ENCODE measurements around the gene SRGAP2B. TPM values are rescaled to one million over a fixed set of nuclear protein-coding genes. Genes with fewer than 3 reads are reported as not detected.
"Not testable (repeated sequence)": the region's sequence is repeated elsewhere in the genome, so short reads cannot be mapped to it uniquely, and the experiment has no call there.

SRGAP2B gene
- polyA plus RNA-seq, 1 donor: 32.8 TPM

DNA sequence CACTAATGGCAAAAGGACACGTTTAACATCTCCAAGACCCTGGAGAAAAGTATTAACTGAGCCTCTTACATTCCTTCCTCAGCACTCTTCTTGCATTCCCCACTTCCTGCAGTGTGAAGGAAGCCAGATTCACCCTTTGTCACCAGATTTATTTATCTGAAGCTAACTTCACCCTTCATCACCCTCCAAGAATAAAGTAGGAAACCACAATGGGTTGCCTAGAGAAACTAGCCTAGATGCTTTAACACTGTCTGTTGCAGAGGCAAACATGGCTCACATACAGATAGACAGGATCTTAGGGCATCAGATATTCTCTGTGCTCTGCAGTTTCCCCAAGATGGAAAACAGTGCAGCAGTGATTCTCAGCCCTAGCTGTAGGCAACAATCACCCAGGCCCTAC, 147.6 kb downstream of the SRGAP2B start:
- DNase-seq: not testable (repeated sequence)

DNA sequence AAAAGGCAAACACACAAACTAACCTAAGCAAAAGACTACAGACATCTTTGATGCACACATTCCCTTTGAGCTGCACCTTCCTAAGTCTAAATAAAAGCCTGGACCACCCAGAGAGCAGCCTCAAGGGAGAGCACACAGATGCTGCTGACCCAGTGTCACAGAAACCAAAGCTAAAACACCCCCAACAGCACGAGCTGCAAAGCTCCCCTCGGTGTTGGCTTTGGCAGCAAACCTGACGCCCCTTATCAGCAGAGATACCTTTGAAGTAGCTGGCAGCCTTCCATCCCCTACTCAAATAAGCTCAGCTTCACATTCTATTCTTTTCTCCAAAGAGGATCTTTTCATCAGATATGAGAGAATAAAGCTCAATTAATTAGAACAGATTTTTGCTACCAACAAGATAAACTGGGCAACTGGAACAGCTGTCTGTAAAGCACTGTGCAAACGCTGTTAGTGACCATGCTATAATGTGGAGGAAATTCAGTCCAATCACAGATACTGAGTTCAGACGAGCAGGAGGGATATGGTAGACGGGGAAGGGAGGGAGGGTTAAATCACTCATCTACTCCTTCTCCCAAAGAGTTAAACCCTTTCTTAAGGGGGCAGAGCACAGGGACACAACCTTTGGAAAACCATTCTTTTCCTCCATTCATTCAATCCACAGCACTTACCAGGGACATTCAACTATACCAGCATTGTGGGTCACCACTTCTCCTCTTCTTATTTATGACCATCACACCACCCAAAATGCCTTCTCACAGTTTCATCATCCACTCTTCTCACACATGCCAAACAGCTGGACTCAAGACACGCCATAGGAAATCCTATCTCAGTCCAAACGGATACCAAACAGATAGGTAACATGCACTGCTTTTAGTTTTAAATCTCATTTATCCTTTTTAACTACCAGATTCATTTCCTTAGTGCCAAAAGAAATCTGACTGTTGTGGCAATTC, 148.3 kb downstream of the SRGAP2B start:
- not testable (repeated sequence) for DNase-seq

DNA sequence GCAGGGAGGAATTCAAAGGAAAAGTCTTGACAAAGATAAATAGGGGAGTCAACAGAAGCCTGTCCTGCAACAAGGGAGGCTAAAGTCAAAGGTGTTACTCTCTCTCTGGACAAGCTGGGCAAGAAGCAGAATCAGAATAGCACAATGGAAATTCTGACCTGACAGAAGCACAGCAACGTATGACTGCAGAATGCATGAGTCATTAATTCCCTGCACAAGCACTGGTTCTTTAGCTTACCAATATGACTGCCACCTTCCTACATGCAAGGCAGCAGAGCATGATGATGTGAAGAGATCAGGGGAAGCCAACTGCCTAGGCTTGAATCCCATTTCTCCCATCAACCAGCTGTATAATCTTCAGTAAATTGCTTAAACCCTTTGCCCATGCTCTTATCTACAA, 153.4 kb downstream of the SRGAP2B start:
- DNase-seq: not testable (repeated sequence)

GRCh38 chr1:144940054-144940453, 155.1 kb downstream of the SRGAP2B start:
- DNase-seq: not testable (repeated sequence)

DNA sequence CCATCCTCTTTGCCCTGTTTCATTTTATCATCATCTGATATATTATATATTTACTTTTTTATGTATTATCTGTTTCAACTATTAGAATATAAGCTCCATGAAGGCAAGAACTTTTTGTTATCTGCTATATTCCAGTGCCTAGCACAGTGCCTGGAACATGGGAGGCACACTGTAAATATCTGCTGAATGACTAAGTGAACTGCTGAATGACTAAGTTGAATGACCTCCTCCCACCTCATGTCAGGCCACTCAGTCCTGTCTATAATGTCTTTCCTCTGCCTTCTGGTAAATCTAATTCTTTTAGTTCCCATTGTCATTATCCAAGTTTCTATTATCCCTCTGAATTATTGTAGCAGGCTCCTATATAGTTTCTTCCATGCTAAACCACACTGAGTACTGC, 156.5 kb downstream of the SRGAP2B start:
- not testable (repeated sequence) for DNase-seq

DNA sequence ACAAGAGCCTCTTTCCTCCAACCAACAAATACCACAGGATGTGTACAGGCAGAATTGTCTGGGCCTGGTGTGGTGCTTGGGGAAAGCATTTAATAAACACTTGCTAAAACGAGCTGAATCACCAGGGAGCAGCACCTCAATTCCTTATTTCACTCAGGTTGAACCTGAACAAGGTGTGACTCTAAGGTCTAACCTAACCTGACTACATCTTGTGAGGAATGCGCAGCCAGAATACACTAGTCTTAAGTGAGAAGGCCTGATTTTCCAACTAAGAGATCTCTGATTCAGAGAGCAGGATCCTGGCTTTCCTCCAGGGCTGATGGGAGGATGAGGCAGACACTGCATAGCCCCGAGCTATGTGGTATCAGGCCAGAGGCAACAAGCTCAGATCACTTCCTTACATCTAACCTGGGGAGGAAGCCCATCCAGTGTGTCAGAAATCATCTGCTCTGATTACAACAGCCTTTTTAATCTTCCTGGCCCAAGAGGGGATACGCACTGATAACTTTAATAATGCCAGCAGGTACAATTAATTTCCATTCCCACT, 158.9 kb downstream of the SRGAP2B start:
- not testable (repeated sequence) for DNase-seq

GRCh38 chr1:144935310-144935709, 159.8 kb downstream of the SRGAP2B start:
- not testable (repeated sequence) for DNase-seq

DNA sequence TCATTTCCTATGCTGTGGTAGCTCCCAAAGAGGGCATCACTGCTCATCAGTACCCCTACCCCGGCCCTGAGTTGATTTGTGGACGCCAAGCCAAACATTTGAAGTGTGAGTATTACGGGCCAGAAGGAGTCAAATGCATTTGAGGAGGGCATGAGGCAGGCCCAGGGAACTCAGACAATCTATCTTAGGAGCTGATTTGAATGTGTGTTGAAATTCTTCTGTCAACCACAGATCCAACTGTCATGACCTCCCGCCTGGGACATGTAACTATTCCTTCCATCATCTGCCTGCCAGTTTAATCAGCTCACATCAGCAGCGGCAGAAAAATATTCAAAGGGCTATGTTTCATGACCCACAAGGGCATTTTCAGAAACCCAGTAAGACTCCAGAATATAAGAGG, 162.1 kb downstream of the SRGAP2B start:
- DNase-seq: not testable (repeated sequence)

- DNase-seq: not testable (repeated sequence)
Measured at GRCh38 chr1:144932153-144932552, 163.0 kb downstream of the SRGAP2B start.

DNA sequence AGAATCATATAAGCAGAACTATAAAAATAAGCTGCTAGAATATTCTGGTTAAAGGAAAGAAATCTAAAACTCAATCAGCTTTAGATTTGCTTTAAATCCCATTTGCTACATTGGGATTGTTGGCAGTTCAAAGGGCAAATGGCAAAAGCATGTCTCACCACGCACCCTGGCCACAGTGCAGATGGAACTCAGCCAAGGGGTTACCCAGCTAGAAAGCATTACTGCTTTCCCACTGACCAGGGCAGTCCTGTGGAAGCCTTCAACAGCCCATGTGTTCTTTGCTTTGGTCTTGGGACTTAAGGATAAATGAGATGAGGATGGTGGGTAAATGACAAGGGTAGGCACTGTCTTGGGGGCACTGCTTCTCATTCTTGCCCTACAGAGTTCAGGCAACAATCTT, 163.6 kb downstream of the SRGAP2B start:
- not testable (repeated sequence) for DNase-seq

DNA sequence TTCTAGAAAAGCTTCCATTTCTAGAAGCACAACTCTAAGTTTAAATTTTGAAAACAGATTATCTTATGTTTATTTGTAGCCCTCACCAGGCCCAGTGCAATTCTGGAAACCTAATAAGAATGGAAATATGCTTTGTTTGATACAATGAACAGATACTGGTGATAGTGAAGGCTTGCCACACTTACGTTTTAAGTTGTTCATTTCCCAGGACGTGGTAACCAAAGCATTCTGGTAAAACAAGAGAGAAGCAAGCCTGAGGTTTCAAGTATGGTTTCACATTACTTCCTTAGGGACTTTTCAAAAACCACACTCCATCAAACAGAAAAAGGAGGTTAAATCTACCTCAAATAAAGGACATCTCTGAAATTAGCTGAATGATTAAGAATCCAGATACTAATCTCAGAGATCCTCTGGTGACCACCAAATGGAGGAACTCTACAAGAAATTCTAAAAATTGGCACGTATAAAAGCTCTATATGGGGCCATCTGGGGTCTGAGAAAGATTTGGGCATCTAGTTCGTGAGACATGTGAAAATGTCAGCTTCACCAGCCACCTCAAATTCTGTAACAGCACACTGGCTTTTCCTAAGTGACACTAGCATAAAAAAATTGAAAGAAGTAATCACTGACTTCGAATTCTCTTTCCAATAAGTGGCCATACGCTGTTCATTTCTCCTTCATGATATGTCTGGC, 164.9 kb downstream of the SRGAP2B start:
- DNase-seq: not testable (repeated sequence)

- DNase-seq: not testable (repeated sequence)
Measured at GRCh38 chr1:144927292-144927691, 167.8 kb downstream of the SRGAP2B start.

DNA sequence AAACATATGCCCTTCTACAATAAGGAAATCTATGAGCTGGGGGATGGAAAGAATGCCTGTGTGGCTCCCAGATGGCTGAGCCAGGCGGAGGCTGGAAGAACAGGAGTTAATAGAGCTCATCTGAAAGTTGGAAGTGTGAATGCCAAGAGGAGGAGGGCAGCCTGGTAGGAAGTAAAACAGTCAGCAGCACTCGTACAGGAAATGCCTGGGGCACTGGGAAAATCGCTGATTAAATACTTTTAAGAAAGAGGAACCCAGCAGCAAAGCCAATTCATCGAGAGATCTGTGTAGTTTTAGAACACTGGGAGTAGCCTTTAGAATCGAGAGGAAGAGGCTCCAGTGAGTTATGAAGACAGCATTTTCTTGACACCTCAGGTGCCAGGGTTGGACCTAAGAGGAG, 171.5 kb downstream of the SRGAP2B start:
- DNase-seq: not testable (repeated sequence)

- DNase-seq: not testable (repeated sequence)
Measured at GRCh38 chr1:144922785-144923184, 172.3 kb downstream of the SRGAP2B start.

DNA sequence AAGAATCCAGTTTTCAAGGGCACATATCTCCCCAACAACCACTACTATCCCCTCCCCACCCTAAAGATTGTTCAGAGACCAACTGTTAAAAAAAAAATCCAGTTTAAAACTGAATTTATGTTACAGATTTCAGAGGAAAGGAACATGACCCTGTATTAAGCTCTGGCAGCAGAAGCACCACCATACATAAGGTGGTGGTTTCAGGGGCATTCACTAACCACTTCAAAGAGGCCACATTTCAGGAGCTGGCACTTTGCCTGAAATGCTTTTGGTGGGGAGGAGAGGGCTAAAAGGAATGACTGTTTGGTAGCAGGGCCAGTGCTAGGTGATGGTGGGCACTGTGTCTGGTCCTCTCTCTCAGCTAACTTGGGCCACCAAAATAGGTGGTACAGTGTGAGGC, 176.0 kb downstream of the SRGAP2B start:
- not testable (repeated sequence) for DNase-seq

DNA sequence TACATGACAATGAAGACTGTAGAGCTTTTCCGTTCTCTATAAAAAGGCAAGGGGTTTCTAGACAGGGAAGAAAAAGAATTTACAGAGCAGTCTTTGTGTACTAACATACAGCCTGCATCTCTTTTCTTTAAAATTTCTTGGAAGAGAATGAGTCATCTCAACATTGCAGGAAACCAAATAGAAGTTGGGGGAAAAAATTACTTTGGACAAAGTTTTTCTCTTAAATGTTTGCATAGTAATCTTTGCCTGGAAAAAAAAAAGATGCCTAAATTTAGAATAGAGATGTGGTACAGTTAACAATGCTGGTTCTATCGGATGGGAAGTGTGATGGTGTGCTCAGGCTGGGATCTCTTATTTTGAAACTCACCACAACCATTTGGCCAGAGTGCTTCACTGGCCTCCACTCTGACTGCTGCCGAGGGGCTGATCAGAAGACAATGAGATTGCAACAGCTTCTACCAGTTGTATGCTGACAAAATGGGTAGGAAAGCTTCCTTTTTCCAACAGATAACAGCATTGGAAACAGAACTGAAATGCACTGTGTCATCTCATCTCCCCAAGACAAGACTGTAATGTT, 177.0 kb downstream of the SRGAP2B start:
- DNase-seq: not testable (repeated sequence)

- DNase-seq: not testable (repeated sequence)
Measured at GRCh38 chr1:144917154-144918026, 177.7 kb downstream of the SRGAP2B start.

DNA sequence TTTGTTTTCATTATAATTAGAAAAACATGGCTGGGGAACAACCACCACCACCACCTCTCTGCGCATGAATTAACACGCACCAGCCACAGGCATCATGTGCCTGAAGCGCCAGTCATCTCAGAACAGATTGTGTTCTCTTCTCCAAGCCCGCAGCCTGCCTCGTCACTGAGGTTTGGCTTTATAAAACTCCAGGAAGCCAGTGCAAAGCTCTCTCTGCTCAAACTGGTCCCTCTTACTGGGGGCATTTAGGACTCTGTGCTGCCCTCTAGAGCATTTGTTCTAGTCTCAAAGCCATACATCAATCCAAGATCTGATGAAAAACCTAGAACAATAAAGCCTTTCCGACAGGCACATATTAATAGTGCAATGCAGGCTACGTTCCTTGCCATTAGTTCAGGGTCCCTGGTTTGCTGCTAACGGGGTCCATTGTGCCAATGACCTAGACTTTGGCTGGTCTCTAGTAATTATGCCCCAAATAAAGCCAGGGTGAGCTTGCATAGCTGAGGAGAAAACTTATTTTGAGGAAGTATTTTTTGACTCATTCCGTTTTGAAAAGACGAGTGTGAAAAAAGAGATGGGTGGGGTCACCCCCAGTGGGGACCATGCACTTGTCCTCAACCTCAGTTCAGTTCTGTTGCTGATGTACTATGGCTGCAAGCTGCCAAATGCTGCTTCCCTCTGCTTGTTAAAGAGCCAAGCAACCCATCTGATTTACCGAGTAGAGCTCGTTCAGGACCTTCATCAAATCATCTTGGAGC, 181.0 kb downstream of the SRGAP2B start:
- DNase-seq: not testable (repeated sequence)

- DNase-seq: not testable (repeated sequence)
Measured at GRCh38 chr1:144913458-144913857, 181.7 kb downstream of the SRGAP2B start.

DNA sequence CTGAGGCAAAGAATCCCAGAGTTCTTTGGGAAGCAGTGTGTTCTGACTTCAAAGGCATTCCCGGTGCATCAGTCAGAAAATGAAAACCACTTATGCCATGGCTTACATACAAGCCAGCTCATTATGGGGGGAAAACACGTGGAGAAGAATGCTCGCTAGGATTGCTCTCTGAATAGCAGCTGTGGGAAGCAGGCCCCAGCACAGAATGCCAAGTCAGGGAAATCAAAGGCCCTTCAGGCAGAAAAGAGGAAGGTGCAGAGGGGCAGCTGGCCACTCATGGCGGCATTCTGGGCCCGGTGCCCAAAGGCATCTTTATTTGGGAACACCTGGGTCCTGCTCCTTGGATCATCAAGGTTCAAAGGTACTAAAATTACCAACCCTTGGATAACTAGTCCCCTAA, 184.4 kb downstream of the SRGAP2B start:
- not testable (repeated sequence) for DNase-seq

Data from left kidney (tissue), 2 donors.